Spleen (tissue), 7 donors: ENCODE measurements around the gene C4A.

Experiments used
- CTCF ChIP-seq, 11 experiments: fragments of 200-600 bp in 7 of 11; fragments of 450-650 bp in 4 of 11; sonication (generic) in 4 of 11; IDR thresholded peaks in 8 of 11; conservative IDR thresholded peaks in 3 of 11; 1 replicate in 7 of 11; 2 replicates in 4 of 11; pipeline versions ENCODE4 v1.4.0 to v1.8.0; 2016 to 2021; ENCODE audit warnings: antibody characterized with exemption in 11 of 11, inconsistent platforms in 4 of 11, mild to moderate bottlenecking in 1 of 11
- POLR2A ChIP-seq, 3 donors: fragments of 450-650 bp; IDR thresholded peaks; one replicate each; pipeline ENCODE4 v1.5.1; 2017; ENCODE audit warnings: antibody characterized with exemption in 3 of 3, mild to moderate bottlenecking in 1 of 3
- POLR2AphosphoS5 ChIP-seq, 3 donors: sonication (generic); formaldehyde crosslinking; IDR thresholded peaks; one replicate each; pipeline ENCODE4 v1.5.1; 2017; ENCODE audit warnings: antibody characterized with exemption in 3 of 3
- donor health status: DM: no; HTN: no; CAD: no; lungs with moderate emphysema.
- donor health status: DM: no; HTN: no; CAD: no.
- donor health status: DM: no; HTN: no; CAD: no.

- peak in 2 of 3 donors; percentile 15 to 48 for TF ChIP-seq POLR2AphosphoS5 (IDR thresholded peaks at IDR 0.05)
- no peak for TF ChIP-seq CTCF (IDR thresholded peaks at IDR 0.05 in 8 of 11, conservative IDR thresholded peaks at IDR 0.05 in 3 of 11)
- no peak for TF ChIP-seq POLR2A (IDR thresholded peaks at IDR 0.05)
Observed at GRCh38 chr6:31965700-31966099, 16.2 kb upstream of the C4A start.
